H9 (cell line): ENCODE results near the gene VAV1. TPM values are rescaled to one million over a fixed set of nuclear protein-coding genes. Genes with fewer than 3 reads are reported as not detected.

ENCODE experiments used
- DNase-seq: peaks from one replicate; pipeline ENCODE4 v3.0.0-alpha.2; 2017
- H2AFZ ChIP-seq: one replicate; pipeline ENCODE4 v1.6.1; 2013; ENCODE audit warnings: mild to moderate bottlenecking, low read length, control low read depth, moderate library complexity
- H2AK5ac ChIP-seq: 2 replicates; pipeline ENCODE4 v1.6.1; 2013; ENCODE audit warnings: low read length, control low read depth, mixed read lengths; ENCODE audit not compliant: insufficient read length
- H2BK120ac ChIP-seq: one replicate; pipeline ENCODE4 v1.6.1; 2013; ENCODE audit warnings: low read depth, mild to moderate bottlenecking, low read length, control low read depth, inconsistent platforms; ENCODE audit not compliant: poor library complexity, severe bottlenecking
- H2BK12ac ChIP-seq: 2 replicates; pipeline ENCODE4 v1.6.1; 2013; ENCODE audit warnings: low read length, control low read depth, mixed read lengths, low read depth; ENCODE audit not compliant: insufficient read length
- H2BK15ac ChIP-seq: 2 replicates; pipeline ENCODE4 v1.6.1; 2013; ENCODE audit warnings: low read depth, low read length, control low read depth
- H2BK20ac ChIP-seq: one replicate; pipeline ENCODE4 v1.6.1; 2013; ENCODE audit warnings: low read depth, mild to moderate bottlenecking, low read length, control low read depth, inconsistent platforms; ENCODE audit not compliant: poor library complexity, severe bottlenecking
- H2BK5ac ChIP-seq: 2 replicates; pipeline ENCODE4 v1.6.1; 2013; ENCODE audit warnings: low read length, control low read depth, mixed read lengths; ENCODE audit not compliant: insufficient read length
- H3K14ac ChIP-seq: 2 replicates; pipeline ENCODE4 v1.6.1; 2013; ENCODE audit warnings: low read length, control low read depth; ENCODE audit not compliant: insufficient read depth
- H3K18ac ChIP-seq: 2 replicates; pipeline ENCODE4 v1.6.1; 2013; ENCODE audit warnings: low read depth, mild to moderate bottlenecking, mixed read lengths, low read length, control low read depth; ENCODE audit not compliant: insufficient read length
- H3K23ac ChIP-seq: 2 replicates; pipeline ENCODE4 v1.6.1; 2013; ENCODE audit warnings: low read length, control low read depth, mixed read lengths, low read depth; ENCODE audit not compliant: insufficient read length
- H3K23me2 ChIP-seq: 2 replicates; pipeline ENCODE4 v1.6.1; 2013; ENCODE audit warnings: low read depth, mild to moderate bottlenecking, mixed read lengths, low read length, control low read depth; ENCODE audit not compliant: insufficient read length, poor library complexity, severe bottlenecking
- H3K27ac ChIP-seq: 2 replicates; pipeline ENCODE4 v1.5.1; 2013; ENCODE audit warnings: low read length, control low read depth, mixed read lengths, low read depth; ENCODE audit not compliant: insufficient read length
- H3K27me3 ChIP-seq: 2 replicates; pipeline ENCODE4 v1.6.1; 2013; ENCODE audit warnings: low read length, control low read depth, inconsistent platforms; ENCODE audit not compliant: insufficient read depth
- H3K4ac ChIP-seq: 2 replicates; pipeline ENCODE4 v1.6.1; 2013; ENCODE audit warnings: low read depth, mild to moderate bottlenecking, control low read depth, inconsistent platforms, low read length, moderate library complexity
- H3K4me1 ChIP-seq: 2 replicates; pipeline ENCODE4 v1.6.1; 2013; ENCODE audit warnings: low read length, control low read depth, inconsistent platforms; ENCODE audit not compliant: insufficient read depth
- H3K4me2 ChIP-seq: 2 replicates; pipeline ENCODE4 v1.6.1; 2013; ENCODE audit warnings: low read length, control low read depth, mixed read lengths; ENCODE audit not compliant: insufficient read length, insufficient read depth
- H3K56ac ChIP-seq: 2 replicates; pipeline ENCODE4 v1.6.1; 2013; ENCODE audit warnings: low read depth, mild to moderate bottlenecking, mixed read lengths, low read length, control low read depth; ENCODE audit not compliant: insufficient read length
- H3K79me1 ChIP-seq: 2 replicates; pipeline ENCODE4 v1.6.1; 2013; ENCODE audit warnings: low read depth, mild to moderate bottlenecking, moderate library complexity, low read length, control low read depth, inconsistent platforms; ENCODE audit not compliant: insufficient read depth, poor library complexity, severe bottlenecking
- H3K79me2 ChIP-seq: 2 replicates; pipeline ENCODE4 v1.6.1; 2013; ENCODE audit warnings: low read length, control low read depth, inconsistent platforms; ENCODE audit not compliant: insufficient read depth
- H3K9ac ChIP-seq: 2 replicates; pipeline ENCODE4 v1.6.1; 2013; ENCODE audit warnings: low read length, control low read depth, mixed read lengths; ENCODE audit not compliant: insufficient read length; ENCODE audit errors: extremely low read depth
- H3K9me3 ChIP-seq: one replicate; pipeline ENCODE4 v1.6.1; 2013; ENCODE audit warnings: low read depth, low read length, inconsistent platforms; ENCODE audit not compliant: control insufficient read depth
- H3T11ph ChIP-seq: one replicate; pipeline ENCODE4 v1.6.1; 2013; ENCODE audit warnings: mild to moderate bottlenecking, low read length, control low read depth, inconsistent platforms
- H4K20me1 ChIP-seq: one replicate; pipeline ENCODE4 v1.6.1; 2013; ENCODE audit not compliant: control insufficient read depth, insufficient read length, insufficient read depth
- H4K5ac ChIP-seq: 2 replicates; pipeline ENCODE4 v1.6.1; 2013; ENCODE audit warnings: low read depth, mild to moderate bottlenecking, mixed read lengths, low read length, control low read depth; ENCODE audit not compliant: insufficient read length
- H4K8ac ChIP-seq: replicated peaks from 2 replicates; pipeline ENCODE4 v1.6.1; 2013; ENCODE audit warnings: low read length, control low read depth, mixed read lengths, low read depth; ENCODE audit not compliant: insufficient read length
- H4K91ac ChIP-seq: 2 replicates; pipeline ENCODE4 v1.6.1; 2013; ENCODE audit warnings: low read depth, mild to moderate bottlenecking, moderate library complexity, mixed read lengths, low read length, control low read depth; ENCODE audit not compliant: insufficient read length
- H3K27ac Mint-ChIP-seq, 3 experiments: 2 replicates in 2 of 3; 3 replicates in 1 of 3; pipeline ENCODE4 v1.8.0; 2020 to 2021; ENCODE audit warnings: mixed read lengths in 3 of 3, mild to moderate bottlenecking in 1 of 3, moderate library complexity in 1 of 3
- H3K27me3 Mint-ChIP-seq: 2 replicates; pipeline ENCODE4 v1.8.0; 2021; ENCODE audit warnings: low read depth, mild to moderate bottlenecking, moderate library complexity, mixed read lengths
- H3K36me3 Mint-ChIP-seq, 3 experiments: 2 replicates in 2 of 3; 3 replicates in 1 of 3; pipeline ENCODE4 v1.8.0; 2020 to 2021; ENCODE audit warnings: low read depth in 3 of 3, mixed read lengths in 3 of 3; ENCODE audit not compliant: insufficient read depth in 1 of 3
- H3K4me1 Mint-ChIP-seq, 2 experiments: 2 replicates each; pipeline ENCODE4 v1.8.0; 2020; ENCODE audit warnings: mixed read lengths in 2 of 2
- H3K4me3 Mint-ChIP-seq, 2 experiments: 2 replicates in 1 of 2; 3 replicates in 1 of 2; pipeline ENCODE4 v1.8.0; 2020 to 2021; ENCODE audit warnings: mild to moderate bottlenecking in 2 of 2, mixed read lengths in 2 of 2, moderate library complexity in 1 of 2
- H3K9me3 Mint-ChIP-seq, 2 experiments: 2 replicates in 1 of 2; 3 replicates in 1 of 2; pipeline ENCODE4 v1.8.0; 2020; ENCODE audit warnings: mild to moderate bottlenecking in 2 of 2, mixed read lengths in 2 of 2, moderate library complexity in 1 of 2
- CTCF ChIP-seq: fragments of 200-600 bp; sonication (generic); conservative IDR thresholded peaks from 3 replicates; pipeline ENCODE4 v1.8.0; 2021; ENCODE audit warnings: antibody characterized with exemption, mild to moderate bottlenecking
- WGBS: extraction: QIAGEN DNeasy Blood & Tissue Kit; methylation state at CpG from one replicate; pipeline ENCODE4 v1.1.7; 2013; ENCODE audit warnings: missing lambda C conversion rate, low lambda C conversion rate, mixed read lengths; ENCODE audit not compliant: insufficient read length; ENCODE audit errors: extremely low coverage; 5-methylcytosine and 5-hydroxymethylcytosine counted together
- total RNA-seq: library from RNA; stranded (reverse); gene quantifications from 2 replicates; pipeline ENCODE4 v1.2.1, GENCODE V29; 2021

The VAV1 gene
- total RNA-seq, 1 experiment from 2014 or later: 0.90 TPM

- Mint-ChIP-seq H3K27me3 (peaks cover 16% of the 10 kb centered on the region; the same call in 1 of the 2 replicates), H3K36me3 (peaks cover 8 to 13% (median 11%) of the 10 kb centered on the region in 3 experiments; a peak in 6 of 7 replicates), H3K9me3 (peaks cover 87 to 96% of the 10 kb centered on the region in 2 experiments), H3K4me1 (no peaks in the 10 kb centered on the region), H3K27ac (no peak overlapping the region), H3K4me3 (no peak overlapping the region)
- H3K56ac ChIP-seq: no peak overlapping the region
- H3K14ac ChIP-seq: no peak overlapping the region
- no peaks in the 10 kb centered on the region for H3K27me3 ChIP-seq
- H4K20me1 ChIP-seq: peaks cover 2% of the 10 kb centered on the region
- H2AK5ac ChIP-seq: no peak overlapping the region
- no peak overlapping the region for H2BK12ac ChIP-seq
- H2BK120ac ChIP-seq: no peak overlapping the region
- TF ChIP-seq CTCF: no peak
- H4K5ac ChIP-seq: no peak overlapping the region
- H3T11ph ChIP-seq: no peak overlapping the region
- H4K8ac ChIP-seq: no peak overlapping the region
- H2AFZ ChIP-seq: no peak overlapping the region
- no peaks in the 10 kb centered on the region for H3K79me1 ChIP-seq
- H3K27ac ChIP-seq: no peak overlapping the region
- no peaks in the 10 kb centered on the region for H3K23me2 ChIP-seq
- H3K18ac ChIP-seq: no peak overlapping the region
- H3K4ac ChIP-seq: no peak overlapping the region
- no peak overlapping the region for H3K9ac ChIP-seq
- no peak overlapping the region for H2BK15ac ChIP-seq
- no peaks in the 10 kb centered on the region for H3K79me2 ChIP-seq
- WGBS: no CpG with 5 or more reads among the region's 2 CpGs
- H3K9me3 ChIP-seq: no peaks in the 10 kb centered on the region
- no peak overlapping the region for H2BK20ac ChIP-seq
- H3K4me2 ChIP-seq: no peak overlapping the region
- H3K4me1 ChIP-seq: no peaks in the 10 kb centered on the region
- H4K91ac ChIP-seq: no peak overlapping the region
- no peak overlapping the region for H2BK5ac ChIP-seq
- no peak for DNase-seq
- no peak overlapping the region for H3K23ac ChIP-seq
Observed at GRCh38 chr19:6875218-6875617, 102.7 kb downstream of the VAV1 start.
